NCI-H1436 (cell line): ENCODE measurements around the gene ZBTB38.

Experiments used
- DNase-seq: peaks from one replicate; lab custom pipeline; 2025; lab: John Stamatoyannopoulos, UW

ZBTB38 gene

DNA sequence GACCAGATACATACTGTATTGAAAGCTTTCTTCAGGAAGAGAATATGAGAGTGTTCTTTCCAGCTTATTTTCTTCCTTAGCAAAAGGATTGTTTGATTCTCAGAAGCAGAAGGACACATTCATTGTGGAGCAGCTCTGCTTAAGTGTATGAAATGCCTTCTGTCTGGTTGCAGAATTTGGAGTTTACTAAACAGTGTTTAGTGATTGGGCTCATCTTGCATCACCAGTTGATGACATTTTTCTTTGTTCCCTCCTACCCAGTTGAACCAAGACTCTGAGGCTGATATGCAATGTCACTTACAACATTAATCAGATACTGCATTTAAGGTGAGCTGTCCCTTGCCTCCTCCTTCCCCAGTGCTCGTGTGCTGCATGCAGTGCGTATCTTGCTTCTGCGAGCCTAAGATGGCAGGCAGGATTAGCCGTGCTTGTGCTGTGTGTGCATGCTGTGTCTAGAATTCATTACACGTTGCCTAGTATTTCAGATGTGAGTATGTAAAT lies 18.4 kb downstream of the ZBTB38 start:
- peak; percentile 67 for DNase-seq

DNA sequence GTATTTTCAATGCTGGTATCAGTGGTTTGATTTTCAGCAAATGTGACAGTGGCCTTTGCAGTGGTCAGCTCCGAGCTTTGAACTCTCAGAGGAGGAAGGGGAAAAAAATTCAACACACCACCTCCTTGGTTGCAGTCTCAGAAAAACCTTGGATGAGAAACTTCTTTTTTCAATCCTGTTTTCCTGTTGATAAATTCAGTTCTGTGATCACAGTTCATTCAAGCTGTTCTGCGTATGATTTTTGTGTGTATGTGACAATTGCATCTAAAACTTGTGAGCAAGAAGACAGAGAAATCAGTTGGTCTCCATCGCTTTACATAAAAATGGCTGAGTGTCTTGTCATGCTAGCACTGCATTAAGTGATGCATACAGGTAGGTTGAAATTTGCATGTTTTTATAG lies 19.2 kb downstream of the ZBTB38 start:
- no peak for DNase-seq

GRCh38 chr3:141388395-141388794 lies 20.1 kb downstream of the ZBTB38 start:
- DNase-seq, result no peak

DNA sequence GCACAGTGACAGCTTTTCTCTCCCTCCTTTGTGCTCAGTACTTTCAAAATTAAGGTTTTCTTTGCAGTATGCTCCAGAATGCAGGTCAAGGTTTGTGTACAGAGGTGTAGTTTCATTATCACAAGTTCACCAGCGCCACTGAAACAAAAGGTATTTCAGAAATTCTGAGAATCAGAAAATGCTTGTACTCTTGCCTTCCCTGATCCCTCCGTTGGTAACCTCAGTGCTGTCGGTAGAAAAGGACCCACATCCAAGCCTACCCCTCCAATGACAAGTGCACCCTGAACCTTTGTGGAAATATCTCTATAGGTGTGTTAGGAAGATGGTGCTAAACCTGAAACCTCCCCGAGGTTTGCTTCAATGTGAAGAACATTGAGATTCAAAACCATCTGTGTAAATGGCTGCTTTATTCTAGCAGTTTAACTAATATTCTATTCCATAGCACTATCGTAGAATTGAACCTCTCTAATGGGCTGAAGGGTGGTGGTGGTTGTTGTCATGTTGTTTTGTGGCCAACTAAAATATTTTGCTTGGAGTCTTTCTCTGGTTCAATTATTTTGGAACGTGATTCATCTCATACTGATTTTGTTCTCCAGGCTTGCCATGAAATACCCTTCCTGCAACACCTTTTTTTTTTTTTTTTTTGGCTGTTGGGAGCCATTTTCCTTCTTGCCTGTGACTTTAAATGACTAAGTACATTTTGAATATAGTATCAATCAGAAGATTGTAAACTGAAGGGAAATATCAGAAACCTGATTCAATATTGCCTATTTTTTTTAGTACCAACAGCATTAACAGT lies 20.7 kb downstream of the ZBTB38 start:
- DNase-seq, result no peak

DNA sequence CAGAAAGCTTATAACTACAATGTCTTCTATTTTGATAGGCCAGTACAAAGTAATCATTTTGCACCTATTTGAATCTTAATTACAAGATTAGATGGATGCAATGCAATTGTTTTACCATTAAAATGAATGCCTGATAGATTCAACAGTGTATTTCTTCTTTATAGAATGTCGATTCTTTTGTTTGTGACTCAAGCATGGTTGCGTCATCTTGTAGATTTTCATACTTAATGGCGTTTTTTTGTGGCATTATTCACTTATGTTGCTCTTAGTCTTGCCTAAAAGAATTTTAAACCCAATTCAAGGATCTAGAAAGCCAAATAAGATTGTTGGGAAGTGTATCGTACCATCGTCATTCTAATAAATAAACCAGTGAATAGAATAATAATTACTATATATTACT lies 21.4 kb downstream of the ZBTB38 start:
- no peak for DNase-seq

- DNase-seq, result no peak
These were observed 22.4 kb downstream of the ZBTB38 start for GRCh38 chr3:141390747-141391146.

DNA sequence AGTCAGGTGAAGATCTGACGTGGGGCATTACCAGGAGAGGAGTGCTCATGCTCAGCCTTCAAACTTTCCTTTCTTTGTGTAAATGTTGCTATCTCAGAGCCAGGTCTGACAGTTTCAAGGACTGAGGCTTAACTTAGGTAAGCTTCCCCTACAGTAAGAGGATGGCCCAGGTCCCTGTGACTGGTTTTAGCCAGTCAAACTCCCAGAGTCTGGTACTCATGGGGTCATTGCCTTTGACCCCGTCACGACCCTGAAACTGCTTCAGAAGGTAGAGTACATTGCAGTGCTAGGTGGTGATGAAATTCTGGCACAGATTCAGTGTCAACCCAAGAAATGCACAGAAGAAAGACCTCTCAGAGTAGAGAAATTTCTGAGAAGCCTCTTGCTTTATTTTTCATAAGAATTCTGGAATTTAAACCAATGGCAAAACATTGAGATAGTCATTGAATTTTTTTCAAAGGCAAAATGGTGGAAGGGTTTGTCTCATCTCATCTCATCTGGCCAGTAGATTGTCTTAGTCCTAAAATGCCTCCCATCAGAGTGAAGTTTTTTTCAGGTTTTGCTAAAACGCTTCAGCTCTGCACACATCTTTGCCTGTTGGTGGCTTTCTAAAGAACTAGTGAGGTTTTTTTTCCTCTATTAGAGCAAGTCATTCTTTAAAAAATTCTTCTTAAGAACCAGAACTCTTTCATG lies 23.1 kb downstream of the ZBTB38 start:
- DNase-seq, result no peak

GRCh38 chr3:141391991-141392316 lies 23.6 kb downstream of the ZBTB38 start:
- no peak for DNase-seq

- DNase-seq, result no peak
These were observed 24.1 kb downstream of the ZBTB38 start for GRCh38 chr3:141392416-141392815.

- DNase-seq, result peak; percentile 43
These were observed 24.8 kb downstream of the ZBTB38 start for GRCh38 chr3:141392897-141393734.

DNA sequence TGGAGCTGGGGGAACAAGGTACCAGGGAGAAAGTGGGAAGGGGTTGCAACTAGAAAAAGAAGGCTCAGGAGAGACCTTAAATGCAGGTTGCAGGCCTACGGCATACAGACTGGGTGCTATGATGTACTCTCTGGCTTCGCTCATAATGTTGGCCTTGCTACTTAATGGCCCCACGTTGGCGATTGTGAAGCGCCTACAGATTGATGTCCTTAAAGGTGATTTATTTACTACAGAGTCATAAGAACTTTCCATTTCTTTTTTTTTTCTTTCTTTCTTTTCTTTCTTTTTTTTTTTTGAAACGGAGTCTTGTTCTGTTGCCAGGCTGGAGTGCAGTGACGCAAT lies 25.4 kb downstream of the ZBTB38 start:
- no peak for DNase-seq

GRCh38 chr3:141394560-141394959 lies 26.3 kb downstream of the ZBTB38 start:
- DNase-seq, result no peak

GRCh38 chr3:141395005-141395589 lies 26.8 kb downstream of the ZBTB38 start:
- DNase-seq, result no peak

GRCh38 chr3:141397996-141398395 lies 29.7 kb downstream of the ZBTB38 start:
- DNase-seq, result no peak

DNA sequence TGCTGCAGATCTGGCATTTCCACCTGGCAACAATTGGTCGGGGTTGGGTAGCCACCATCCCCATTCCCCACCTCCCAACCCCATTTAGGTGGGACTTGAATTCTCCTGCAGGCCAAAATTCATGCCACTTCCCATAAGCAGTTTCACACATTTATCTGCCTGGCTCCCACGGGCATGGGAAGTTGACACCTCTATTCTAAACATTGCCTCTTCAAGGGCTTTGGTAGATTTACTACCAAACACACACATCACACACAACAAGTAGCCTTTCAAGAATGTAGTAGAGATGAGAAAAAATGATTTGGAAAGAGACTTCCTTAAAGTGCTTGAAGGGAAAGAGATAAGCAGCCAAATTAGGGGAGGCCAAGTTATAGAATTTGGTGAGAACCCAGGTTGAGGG lies 30.9 kb downstream of the ZBTB38 start:
- no peak for DNase-seq

DNA sequence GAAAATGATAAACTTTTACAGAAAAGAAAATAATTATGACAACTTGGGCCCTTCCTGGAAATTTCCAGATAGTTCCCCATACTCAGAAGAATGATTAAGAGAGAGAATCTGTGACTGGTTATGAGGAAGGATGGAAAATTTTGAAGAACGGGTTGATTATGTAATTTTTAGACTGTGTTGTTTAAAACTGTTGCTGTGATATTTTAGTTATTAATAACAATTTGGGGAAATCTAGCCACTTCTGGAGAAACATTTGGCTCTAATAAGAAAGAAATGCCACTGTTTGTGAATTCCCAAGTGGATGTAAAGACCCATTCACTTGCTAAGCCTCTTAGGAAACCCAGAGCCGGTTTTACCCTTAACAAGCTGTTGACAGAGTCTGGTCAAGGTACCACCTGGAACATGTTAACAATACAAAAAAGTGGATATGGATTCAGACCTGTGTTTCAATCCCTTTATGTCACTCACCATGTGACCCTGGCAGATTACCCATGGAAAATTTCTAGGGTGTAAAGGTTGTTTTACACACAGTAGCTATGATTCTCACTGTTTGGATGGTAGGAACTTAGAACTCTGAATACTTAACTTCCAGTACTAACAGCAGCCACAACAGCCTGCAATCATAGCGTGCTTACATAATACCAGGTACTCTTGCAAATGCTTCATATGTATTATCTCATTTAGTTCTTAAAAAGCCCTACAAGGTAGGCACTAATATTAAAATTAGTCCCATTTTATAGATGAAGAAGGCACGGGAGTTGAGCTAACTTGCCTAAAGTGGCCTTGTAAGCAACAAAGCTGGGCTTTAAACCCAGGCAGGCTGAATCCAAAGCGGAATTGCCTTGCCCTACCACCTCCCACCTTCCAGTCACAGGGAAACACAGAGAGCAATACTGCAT lies 32.0 kb downstream of the ZBTB38 start:
- no peak for DNase-seq

DNA sequence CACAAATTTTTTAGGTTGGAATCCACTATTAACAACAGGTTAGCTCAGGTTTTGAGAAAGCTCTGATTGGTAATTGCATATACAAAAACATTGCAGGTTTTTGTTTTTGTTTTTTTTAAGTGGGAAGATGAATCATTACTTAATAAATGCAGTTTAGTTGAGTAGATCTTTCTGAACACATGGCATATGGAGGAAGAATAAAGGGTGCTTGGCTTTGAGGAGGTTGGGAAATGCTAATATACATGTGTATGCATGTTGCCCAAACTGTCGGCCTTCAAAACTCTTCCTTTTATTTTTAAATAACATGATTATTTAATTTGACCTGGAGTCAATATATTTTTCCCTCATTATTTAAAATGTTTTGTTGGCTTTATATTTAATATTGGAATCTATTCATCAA lies 32.8 kb downstream of the ZBTB38 start:
- no peak for DNase-seq

DNA sequence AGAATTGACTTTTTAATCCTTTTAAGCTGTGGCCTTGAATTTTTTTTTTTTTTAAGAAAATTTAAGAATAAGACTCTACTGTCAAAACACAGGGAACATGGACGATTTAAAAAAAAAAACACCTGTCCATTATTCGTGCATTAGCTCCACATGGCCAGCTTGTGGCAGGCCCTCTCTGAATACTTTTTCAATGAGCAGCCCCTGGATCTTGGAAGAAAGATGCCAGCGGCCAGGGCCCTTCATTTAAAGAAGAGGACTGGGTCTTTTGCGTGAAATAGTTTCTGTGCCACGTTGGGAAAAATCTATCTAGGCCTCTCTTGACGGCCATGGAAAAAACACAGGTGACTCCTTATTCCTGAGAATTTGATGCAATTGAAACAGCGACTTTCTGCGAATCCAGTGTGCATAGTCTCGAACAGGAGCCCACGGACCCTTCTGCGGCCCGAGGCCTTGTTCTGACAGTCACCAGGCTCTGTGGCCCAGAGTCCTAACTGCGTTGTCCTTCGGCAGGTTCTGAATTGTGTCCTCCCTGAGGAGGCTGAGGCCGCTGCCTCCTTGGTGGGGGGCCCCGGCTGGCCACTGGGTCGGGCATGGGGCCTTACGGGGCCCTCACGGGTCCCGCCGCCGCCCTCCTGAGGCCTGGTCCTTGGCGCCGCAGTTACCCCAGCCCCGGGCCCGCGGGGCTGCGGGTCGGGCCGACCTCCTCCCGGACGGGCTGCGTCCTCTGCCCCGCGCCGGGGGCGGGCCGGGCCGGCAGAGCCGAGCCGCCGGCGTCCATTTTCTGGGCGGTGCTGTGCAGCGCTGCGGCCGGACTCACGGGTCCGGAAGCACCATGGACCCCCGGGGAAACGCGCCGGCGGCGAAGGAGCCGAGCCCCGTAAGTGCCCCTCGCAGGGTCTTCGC lies 33.5 kb downstream of the ZBTB38 start:
- no peak for DNase-seq

GRCh38 chr3:141402476-141403171 lies 34.3 kb downstream of the ZBTB38 start:
- no peak for DNase-seq

- DNase-seq, result no peak
These were observed 35.3 kb downstream of the ZBTB38 start for GRCh38 chr3:141403576-141403975.
